Keratinocyte (primary cell): Measurements from ENCODE around the gene NYNRIN. TPM values are rescaled to one million over a fixed set of nuclear protein-coding genes. Genes with fewer than 3 reads are reported as not detected.

ENCODE experiments used
- DNase-seq: peaks from one replicate; pipeline ENCODE4 v3.0.0-alpha.2; 2011; ENCODE audit warnings: low read depth, missing footprints, low spot score
- FAIRE-seq: peaks from 2 replicates; lab custom pipeline; 2011; peaks lifted over from hg19 to GRCh38; lab: Jason Lieb, UNC
- H2AFZ ChIP-seq: 2 replicates; pipeline ENCODE4 v1.6.0; 2012; ENCODE audit warnings: low read length, control low read depth, inconsistent platforms; ENCODE audit not compliant: control insufficient read depth
- H3K27ac ChIP-seq: 2 replicates; pipeline ENCODE4 v1.5.1; 2011; ENCODE audit warnings: low read length; ENCODE audit not compliant: control insufficient read depth, insufficient read depth
- H3K27me3 ChIP-seq: 3 replicates; pipeline ENCODE4 v1.6.0; 2011; ENCODE audit warnings: low read length; ENCODE audit not compliant: control insufficient read depth, insufficient read depth; ENCODE audit errors: extremely low read depth
- H3K36me3 ChIP-seq, 2 experiments: 2 replicates in 1 of 2; 3 replicates in 1 of 2; pipeline ENCODE4 v1.5.1; 2011; ENCODE audit warnings: low read length in 2 of 2, mild to moderate bottlenecking in 1 of 2; ENCODE audit not compliant: control insufficient read depth in 2 of 2, insufficient read depth in 2 of 2; ENCODE audit errors: extremely low read depth in 1 of 2
- H3K4me1 ChIP-seq: 3 replicates; pipeline ENCODE4 v1.5.1; 2011; ENCODE audit warnings: low read length; ENCODE audit not compliant: control insufficient read depth, insufficient read depth; ENCODE audit errors: extremely low read depth
- H3K4me2 ChIP-seq: 3 replicates; pipeline ENCODE4 v1.6.0; 2011; ENCODE audit warnings: low read depth, low read length; ENCODE audit not compliant: control insufficient read depth, insufficient read depth; ENCODE audit errors: extremely low read depth
- H3K4me3 ChIP-seq, 3 experiments: fragments of 200-600 bp in 1 of 3; sonication (generic) in 1 of 3; 2 replicates in 2 of 3; 3 replicates in 1 of 3; pipeline ENCODE4 v1.5.1; 2011 to 2016; ENCODE audit warnings: low read length in 3 of 3, mild to moderate bottlenecking in 3 of 3, control low read depth in 2 of 3, inconsistent platforms in 1 of 3, low read depth in 1 of 3, mixed read lengths in 1 of 3, mixed run types in 1 of 3, moderate library complexity in 1 of 3; ENCODE audit not compliant: control insufficient read depth in 2 of 3, insufficient read depth in 2 of 3; ENCODE audit errors: extremely low read depth in 1 of 3
- H3K79me2 ChIP-seq: 2 replicates; pipeline ENCODE4 v1.6.0; 2012; ENCODE audit warnings: low read length; ENCODE audit not compliant: control insufficient read depth, insufficient read depth
- H3K9ac ChIP-seq: 3 replicates; pipeline ENCODE4 v1.6.0; 2011; ENCODE audit warnings: low read length; ENCODE audit not compliant: control insufficient read depth, insufficient read depth; ENCODE audit errors: extremely low read depth
- H3K9me1 ChIP-seq: 3 replicates; pipeline ENCODE4 v1.6.0; 2011; ENCODE audit warnings: low read length; ENCODE audit not compliant: control insufficient read depth, insufficient read depth; ENCODE audit errors: extremely low read depth
- H3K9me3 ChIP-seq: 2 replicates; pipeline ENCODE4 v1.5.1; 2012; ENCODE audit warnings: low read depth, low read length; ENCODE audit not compliant: control insufficient read depth
- H4K20me1 ChIP-seq: 3 replicates; pipeline ENCODE4 v1.6.0; 2011; ENCODE audit warnings: low read length; ENCODE audit not compliant: control insufficient read depth, insufficient read depth; ENCODE audit errors: extremely low read depth
- CTCF ChIP-seq, 3 experiments: IDR thresholded peaks in 1 of 3; conservative IDR thresholded peaks in 1 of 3; optimal IDR thresholded peaks in 1 of 3; 2 replicates in 2 of 3; 3 replicates in 1 of 3; pipeline versions ENCODE3 to v1.5.1; 2011; ENCODE audit warnings: low read length in 3 of 3, mild to moderate bottlenecking in 3 of 3, moderate library complexity in 2 of 3, control low read depth in 1 of 3, inconsistent platforms in 1 of 3; ENCODE audit not compliant: insufficient read depth in 2 of 3; ENCODE audit errors: extremely low read depth in 1 of 3
- EZH2 ChIP-seq: IDR thresholded peaks from one replicate; pipeline ENCODE4 v1.6.1; 2012; ENCODE audit warnings: inconsistent platforms, mild to moderate bottlenecking, low read length, moderate library complexity
- dilution Hi-C: fragments of 300-500 bp; cut with MboI; formaldehyde crosslinking; loops from one replicate; pipeline ENCODE4 v1.7.0; 2020; ENCODE audit warnings: low sequenced_read_pairs; ENCODE audit not compliant: extremely low pct_ligation_motif_present
- polyA plus RNA-seq, 5 experiments: library from polyadenylated mRNA; depleted of rRNA in 3 of 5; stranded (reverse) in 3 of 5; stranded (forward) in 1 of 5; unstranded in 1 of 5; fragments of >200 nt; gene quantifications; 1 replicate in 1 of 5; 2 replicates in 3 of 5; 3 replicates in 1 of 5; pipeline versions ENCODE4 v1.2.1 to v1.2.3, GENCODE V29; 2011 to 2012; ENCODE audit warnings: missing spikeins in 2 of 5, low read depth in 1 of 5, low replicate concordance in 1 of 5

Gene NYNRIN
- polyA plus RNA-seq, 1 donor (not counting 4 experiments of a cell fraction or from before 2014, with no cell fraction given): 4.9 TPM

GRCh38 chr14:24407608-24408325 is 9.0 kb downstream of the NYNRIN start:
- no peak for TF ChIP-seq CTCF (optimal IDR thresholded peaks at IDR 0.05 in 1 of 3, IDR thresholded peaks at IDR 0.05 in 1 of 3, conservative IDR thresholded peaks at IDR 0.05 in 1 of 3; ENCODE audit: extremely low read depth in 1 of 3, insufficient read depth in 2 of 3, low read length in 3 of 3)
- TF ChIP-seq EZH2: no peak
- no peak for DNase-seq
- Histone ChIP-seq H3K4me3 (no peak overlapping the region), H3K36me3 (no peaks in the 10 kb centered on the region), H4K20me1 (no peaks in the 10 kb centered on the region), H3K9me3 (no peaks in the 10 kb centered on the region), H3K79me2 (no peaks in the 10 kb centered on the region), H3K27ac (no peak overlapping the region), H3K4me1 (peaks cover 6% of the 10 kb centered on the region), H3K4me2 (no peak overlapping the region), H3K9ac (no peak overlapping the region), H2AFZ (no peak overlapping the region), H3K9me1 (peaks cover 2% of the 10 kb centered on the region), H3K27me3 (no peaks in the 10 kb centered on the region)
- FAIRE-seq: no peak
- dilution Hi-C loops: no loop called here

GRCh38 chr14:24408764-24409163 is 10.0 kb downstream of the NYNRIN start:
- no peak for TF ChIP-seq EZH2
- TF ChIP-seq CTCF (optimal IDR thresholded peaks at IDR 0.05 in 1 of 3, IDR thresholded peaks at IDR 0.05 in 1 of 3, conservative IDR thresholded peaks at IDR 0.05 in 1 of 3; ENCODE audit: extremely low read depth in 1 of 3, insufficient read depth in 2 of 3, low read length in 3 of 3): no peak
- H3K9me1 ChIP-seq: peaks cover 2% of the 10 kb centered on the region
- no peaks in the 10 kb centered on the region for H3K4me1 ChIP-seq
- dilution Hi-C loops: no loop called here
- no peaks in the 10 kb centered on the region for H3K9me3 ChIP-seq
- no peak overlapping the region for H3K27ac ChIP-seq
- no peaks in the 10 kb centered on the region for H4K20me1 ChIP-seq
- no peaks in the 10 kb centered on the region for H3K36me3 ChIP-seq
- no peak for FAIRE-seq
- no peaks in the 10 kb centered on the region for H3K79me2 ChIP-seq
- no peak overlapping the region for H3K9ac ChIP-seq
- no peaks in the 10 kb centered on the region for H3K27me3 ChIP-seq
- H2AFZ ChIP-seq: no peak overlapping the region
- no peak overlapping the region for H3K4me3 ChIP-seq
- no peak for DNase-seq
- no peak overlapping the region for H3K4me2 ChIP-seq
